Inferior parietal cortex (tissue), 1 donor: ENCODE results near the gene XXYLT1.

Experiments used
- DNase-seq: peaks from one replicate; pipeline ENCODE4 v3.0.0-alpha.2; 2016; ENCODE audit errors: extremely low spot score

XXYLT1 gene

DNA sequence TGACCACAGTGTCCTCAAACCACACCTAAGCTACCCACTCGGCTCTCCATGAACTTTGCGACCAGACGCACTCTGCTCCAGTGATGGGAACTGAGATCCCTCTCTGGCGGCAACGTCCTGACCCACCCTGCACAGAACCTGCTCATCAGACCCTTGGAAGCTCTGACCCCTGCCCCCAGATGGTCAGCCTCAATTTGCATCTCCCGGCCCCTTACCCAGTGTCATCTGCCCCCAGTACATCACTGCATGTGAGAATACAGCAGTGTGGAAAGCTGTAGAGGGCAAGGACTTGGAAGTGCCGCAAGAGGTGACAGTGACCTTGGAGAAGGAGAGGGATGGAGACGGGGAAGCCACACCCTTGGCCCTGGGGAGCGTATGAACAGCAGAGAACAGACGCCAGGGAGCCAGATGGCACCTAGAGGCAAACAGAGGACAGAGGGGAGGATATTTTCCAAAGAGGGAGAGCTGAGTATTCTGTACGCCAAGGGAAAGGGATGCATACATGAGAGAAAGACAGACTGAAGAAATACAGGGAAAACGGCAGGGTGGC lies 192.0 kb downstream of the XXYLT1 start:
- DNase-seq = no peak

DNA sequence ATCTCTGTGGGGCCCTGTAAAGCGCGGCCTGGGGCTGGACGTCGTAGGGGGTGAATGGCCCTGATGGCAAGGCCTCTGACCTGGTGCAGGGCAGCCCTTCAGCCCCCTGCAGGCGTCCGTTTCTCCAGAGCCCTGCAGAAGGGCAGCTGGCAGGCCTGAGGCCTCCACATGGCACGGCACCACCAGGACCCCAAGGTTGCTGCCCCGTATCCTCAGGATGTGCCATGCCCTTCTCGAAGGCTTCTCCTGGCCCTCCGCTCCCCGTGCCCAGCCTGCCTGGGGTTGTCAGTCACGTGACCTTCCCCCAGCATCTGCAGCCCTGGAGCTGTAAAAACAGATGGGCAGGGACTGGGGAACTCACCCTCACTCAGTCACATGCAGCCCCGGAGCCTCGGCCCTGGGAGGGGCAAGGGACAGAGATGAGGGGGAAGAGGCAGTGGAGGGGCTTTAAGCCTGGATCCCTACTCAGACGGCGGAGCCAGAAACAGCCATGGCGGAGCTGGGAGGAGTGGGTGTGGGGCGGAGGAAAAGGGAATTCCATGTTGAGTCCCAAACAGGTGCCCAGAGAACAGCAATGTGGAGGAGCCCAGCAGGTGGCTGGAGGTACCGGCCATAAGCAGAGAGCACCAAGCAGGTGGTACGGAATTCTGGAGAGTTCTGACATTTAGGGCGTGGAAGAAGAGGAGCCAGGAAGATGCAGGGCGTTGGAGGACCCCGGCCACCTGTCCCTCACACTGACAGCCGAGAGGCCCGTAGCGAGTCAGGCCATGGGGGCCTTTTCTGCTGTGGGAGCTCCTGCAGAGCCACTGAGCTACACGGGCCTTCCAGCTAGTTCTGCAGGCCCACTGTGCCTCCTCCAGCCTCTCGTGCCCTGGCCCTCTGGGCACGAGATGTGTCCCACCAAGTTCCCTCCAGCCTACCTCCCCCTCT lies 193.1 kb downstream of the XXYLT1 start:
- DNase-seq = no peak

DNA sequence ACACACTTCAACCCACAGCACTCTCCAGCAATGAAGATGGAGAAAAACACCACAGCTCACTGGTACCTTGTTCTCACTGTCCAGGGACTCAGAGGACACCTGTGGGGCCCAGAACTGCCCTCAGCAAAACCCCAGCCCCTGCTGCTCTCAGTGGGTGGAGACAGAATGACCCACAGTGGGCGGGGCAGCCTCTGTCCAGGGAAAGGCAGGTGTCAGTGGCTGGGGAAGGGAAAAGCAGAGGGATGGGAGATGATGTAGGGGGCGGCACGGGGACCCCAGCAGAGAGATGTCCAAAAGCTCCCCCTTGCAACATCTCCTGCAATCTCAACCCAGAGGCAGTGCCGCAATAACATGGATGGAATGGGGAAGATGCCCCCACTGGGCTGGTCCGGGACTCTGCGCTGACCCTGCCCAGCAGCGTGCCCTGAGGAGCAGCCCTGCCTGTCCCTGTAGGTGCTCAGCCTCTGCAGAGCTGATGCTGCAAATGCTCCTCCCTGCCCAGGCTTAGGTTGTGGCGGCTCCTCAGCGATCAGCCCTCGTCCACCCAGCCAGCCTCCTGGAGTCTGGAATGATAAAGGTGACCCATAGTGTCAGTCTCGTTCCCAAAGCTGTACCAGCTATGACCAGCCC lies 193.9 kb downstream of the XXYLT1 start:
- DNase-seq = no peak

DNA sequence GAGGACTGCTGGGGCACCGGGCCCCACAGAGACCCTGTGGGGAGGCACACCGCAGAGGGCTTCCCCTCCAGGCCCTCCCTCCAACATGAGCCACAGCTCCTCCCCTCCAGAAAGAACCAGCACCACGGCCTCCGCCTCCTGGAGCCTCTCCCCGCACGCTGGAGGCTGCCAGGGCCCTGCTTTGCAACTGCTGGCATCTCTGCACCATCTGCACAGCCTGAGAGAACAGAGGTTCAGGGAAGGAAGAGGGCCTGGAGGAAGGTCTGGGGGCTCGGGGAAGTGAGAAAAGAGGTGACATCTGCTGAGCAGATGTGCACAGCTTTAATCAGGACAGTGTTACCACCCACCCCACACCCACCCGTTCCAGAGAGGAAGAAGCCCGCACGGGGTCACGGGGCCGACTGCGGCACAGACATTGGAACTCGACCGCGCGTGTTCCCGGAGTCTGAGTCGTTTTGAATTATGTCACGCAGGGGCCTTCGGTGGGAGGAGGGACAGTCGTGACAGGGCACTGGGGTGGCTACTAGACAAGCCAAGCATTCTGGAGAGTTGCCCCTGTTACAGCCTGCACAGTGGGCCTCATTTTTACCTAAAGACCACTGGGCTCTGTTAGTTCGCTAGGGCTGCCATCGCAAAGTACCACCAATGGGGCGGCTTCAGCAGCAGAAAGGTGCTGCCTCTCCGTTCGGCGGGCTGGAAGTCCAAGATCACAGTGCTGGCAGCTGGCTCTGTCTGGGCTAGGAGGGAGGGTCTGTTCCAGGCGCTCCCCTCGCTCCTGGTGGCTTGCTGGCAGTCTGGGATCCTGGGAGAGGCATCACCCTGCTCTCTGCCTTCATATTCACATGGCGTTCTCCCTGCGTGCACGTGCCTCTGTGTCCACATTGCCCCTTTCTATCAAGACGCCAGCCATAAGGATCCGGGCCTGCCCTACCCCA lies 194.8 kb downstream of the XXYLT1 start:
- no peak for DNase-seq

DNA sequence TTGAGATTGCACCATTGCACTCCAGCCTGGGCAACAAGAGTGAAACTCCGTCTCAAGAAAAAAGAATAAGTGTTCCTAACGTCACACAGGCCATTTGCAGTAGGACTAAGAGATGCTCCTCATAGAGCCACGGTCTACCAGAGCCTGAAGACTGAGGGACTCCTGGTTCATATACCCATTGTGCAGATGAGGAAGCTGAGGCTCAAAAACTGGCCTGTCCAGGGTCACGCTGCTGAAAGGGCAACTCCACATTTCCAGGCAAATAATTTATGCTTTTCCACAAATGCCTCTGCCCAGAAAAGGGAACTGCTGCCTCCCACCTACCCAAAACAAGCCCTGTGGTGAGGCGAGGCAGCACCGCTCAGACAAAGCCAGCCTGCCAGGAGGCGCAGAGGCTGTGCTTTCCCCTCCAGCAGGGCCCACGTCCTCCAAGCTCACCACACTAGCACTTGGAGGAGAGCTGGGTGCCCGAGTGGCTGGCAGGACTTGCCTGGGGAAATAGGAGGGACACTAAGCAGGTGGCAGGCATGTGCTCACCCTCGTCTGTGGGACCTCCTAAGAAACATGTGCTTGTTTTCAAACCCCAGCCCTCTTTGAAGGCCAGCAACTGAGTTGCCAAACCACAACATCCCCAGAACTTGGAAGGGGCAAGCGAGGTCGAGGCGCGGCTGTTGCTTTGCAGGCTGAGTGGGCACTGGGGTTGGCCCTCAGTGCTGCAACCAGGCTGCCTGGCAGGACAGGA lies 195.6 kb downstream of the XXYLT1 start:
- DNase-seq = no peak

DNA sequence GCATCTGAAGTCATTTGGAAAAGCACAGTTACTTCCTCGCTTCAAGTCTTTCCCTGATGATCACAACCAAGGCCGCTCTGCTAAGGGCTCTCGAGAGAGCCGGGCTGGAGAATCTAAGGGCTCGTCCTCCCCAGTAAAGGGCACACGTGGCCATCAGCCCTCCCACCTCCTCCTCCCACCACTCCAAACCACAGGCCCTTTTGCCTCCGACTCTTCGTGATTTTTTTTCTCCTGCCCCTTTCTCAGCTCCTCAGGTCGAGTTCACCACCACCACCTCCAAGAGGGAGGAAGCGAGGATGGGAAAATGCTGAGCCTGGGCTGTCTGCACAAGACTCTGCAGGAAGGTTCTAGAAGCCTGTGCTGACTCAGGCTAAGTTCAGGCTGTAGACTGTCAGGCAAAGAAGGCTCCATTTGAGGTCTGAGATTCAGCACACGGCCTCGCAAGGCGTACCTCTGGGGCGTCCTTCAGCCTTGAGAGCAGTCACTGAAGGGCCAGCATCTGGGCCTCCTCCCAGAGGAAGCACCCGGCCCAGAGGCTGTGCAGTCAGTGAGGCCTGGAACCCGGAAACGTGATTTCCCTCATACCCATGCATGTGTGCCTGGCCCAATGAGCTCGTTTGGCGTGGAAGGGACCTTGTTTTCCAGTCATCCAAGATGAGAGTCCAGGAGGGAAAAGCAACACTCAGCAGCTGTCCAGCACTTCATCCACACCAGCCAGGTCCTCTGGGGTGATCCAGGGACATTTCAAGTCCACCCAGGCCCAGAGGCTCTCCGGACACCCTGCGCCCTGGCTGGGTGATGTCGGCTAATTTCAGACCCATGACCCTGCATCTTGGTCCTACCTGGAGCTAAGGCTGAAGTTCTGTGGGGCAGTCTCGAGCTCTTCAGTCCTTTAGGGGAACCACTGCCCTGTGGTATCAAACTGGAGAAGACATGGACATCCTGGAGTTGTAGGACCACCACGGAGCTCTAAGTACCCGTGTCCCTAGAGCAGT lies 196.8 kb downstream of the XXYLT1 start:
- DNase-seq = no peak

DNA sequence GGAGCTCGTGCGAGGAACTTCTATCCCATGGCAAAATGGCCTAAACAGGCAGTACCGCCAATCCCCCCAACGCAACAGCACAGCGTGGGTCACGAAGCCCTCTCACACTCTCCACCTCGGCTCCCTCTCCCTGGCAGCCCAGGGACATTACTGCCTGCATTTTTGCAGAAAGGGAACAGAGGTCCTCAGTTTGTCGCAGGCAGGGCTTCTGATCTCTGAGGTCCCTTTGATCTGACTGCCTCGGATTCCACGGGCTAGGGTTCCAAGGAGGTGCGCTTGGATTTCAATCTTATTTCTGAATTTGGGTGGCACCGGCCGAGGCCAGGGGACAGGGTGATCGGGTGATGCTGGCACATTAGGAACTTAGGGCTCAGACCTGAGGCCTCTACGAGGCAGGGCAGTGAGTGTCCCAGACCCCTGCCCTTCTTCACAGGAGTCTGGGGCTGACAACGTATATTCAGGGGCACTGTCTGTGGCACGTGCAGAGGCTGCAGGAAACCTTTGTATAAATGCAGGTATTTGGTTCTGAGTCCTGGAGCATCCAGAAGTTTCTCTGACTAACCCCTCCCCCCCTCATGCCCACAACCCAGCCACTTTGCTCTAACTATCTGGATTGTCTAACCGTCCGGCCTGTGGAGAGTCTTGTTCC lies 197.9 kb downstream of the XXYLT1 start:
- no peak for DNase-seq

DNA sequence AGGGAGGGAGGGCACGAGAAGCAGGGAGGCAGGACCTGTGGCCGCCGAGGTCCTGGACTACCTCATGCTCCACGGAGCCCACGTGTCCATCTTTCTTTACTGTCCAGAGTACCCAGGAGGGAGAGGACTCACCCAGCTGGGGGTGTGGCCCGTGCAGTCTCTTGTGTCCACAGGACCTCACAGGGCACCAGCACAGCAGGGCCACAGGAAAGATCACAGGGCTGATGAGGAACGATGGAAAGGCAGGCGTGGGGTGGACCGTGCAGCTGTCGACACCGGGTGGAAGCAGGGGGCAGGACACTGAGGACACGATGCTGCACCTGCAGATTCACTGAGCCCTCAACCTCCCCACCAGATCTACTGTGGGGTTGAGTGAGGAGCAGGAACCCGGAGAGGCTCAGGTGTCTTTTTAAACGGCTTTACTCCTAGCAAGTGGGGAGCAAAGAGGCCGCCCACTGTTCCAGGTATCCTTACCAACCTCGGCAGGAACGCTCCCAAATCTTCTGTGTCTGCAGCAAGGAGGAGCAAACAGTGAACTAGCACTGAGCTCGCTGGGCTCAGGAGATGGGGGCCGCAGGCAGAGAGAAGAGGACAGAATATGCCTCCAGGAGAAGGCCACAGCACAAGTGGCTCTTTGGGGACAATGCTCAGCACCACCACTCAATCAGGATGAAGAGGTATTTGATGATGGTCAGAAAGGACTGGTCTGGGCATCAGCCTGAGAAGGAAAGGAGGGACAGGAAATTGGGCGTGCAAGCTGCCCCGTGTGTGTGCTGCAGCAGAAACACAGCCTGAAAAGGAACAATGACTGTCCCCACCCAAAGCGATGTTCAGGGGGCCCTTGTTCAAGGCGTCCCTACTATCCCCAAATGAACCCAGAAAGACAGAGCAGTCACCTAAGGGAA lies 198.8 kb downstream of the XXYLT1 start:
- DNase-seq = no peak

DNA sequence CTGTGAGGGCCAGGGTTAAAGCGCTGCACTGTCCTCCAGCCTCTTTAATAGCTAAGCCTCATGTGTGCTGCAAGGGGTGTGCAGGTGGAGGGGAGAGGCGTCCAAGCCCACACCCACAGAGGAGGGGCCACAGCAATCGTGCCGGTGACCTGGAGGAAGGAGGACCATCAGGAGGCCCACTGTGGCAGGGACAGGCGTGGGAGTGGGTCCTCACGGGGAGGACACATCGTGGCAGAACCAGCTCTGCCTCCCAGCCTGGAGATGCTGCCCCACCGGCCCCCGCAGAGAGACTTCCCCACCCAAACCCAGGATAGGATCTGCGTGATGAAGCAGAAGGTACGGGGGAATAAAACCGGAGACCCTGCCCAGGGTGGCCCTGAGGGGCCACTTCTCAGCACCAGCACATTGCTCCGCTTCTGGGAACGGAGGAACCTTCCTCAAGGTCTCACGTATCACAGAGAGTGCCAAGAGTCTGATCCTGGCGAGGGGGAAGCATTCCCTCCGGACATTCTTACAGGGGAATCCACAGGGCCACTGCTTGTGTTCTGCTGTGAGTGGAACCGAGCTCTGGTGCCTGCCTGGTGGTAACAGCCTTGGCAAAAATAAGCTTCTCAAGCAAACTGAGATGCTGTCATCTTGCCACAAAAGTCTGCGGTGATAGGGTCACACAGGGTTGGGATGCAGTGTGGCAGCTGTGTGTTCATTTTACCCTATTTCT lies 199.8 kb downstream of the XXYLT1 start:
- DNase-seq = no peak

DNA sequence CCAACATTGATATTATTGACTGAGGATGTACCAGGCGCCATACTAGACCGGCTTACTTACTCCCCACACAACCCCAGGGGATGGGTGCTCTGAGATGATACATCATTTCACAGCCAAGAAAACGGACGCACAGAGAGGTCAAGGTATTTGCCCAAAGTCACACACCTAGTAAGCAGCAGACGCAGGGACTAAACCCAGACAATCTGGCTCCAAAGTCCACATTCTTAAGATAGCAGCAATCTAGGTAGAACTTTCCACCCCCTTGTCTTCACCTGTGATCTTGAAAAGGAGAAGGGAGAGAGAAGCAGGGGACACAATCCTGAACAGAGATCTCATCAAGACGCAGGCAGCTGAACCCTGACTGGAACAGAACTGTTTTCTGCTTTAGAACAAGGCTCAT lies 200.6 kb downstream of the XXYLT1 start:
- DNase-seq = no peak

DNA sequence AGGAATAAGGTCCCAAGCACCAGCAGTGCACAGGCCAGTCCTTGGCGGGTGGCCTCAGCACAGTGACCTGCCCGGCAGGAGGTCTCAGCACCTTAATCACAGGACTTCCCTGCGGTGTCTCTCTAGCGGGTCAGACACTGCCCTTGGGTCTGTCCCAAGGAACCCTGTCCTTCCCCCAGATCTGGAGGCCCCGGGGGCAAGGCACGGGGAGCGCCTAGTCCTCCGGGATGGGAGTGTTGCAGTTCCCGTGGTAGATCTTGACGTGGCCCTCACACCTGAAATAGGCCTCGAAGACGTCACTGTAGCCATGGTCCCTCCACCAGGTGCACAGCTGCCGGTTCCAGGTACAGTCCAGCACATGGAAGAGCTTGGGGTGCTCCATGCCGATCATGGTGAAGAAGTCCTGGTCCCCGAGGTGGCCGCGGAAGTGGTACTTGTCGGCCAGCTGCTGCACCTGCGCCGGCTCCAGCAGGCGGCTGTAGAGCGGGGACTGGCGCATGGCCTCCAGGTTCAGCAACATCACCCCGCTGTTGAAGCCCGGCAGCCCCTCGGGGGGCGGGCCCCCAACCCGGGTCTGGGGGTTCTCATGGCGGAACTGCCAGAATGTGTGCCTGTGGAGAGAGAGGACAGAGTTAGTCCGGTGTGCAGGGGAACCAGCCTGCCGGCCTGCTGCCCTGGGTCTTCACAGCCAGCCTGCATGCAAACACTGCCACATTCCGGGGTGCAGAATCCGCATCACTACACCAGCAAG lies 201.3 kb downstream of the XXYLT1 start:
- DNase-seq = no peak

DNA sequence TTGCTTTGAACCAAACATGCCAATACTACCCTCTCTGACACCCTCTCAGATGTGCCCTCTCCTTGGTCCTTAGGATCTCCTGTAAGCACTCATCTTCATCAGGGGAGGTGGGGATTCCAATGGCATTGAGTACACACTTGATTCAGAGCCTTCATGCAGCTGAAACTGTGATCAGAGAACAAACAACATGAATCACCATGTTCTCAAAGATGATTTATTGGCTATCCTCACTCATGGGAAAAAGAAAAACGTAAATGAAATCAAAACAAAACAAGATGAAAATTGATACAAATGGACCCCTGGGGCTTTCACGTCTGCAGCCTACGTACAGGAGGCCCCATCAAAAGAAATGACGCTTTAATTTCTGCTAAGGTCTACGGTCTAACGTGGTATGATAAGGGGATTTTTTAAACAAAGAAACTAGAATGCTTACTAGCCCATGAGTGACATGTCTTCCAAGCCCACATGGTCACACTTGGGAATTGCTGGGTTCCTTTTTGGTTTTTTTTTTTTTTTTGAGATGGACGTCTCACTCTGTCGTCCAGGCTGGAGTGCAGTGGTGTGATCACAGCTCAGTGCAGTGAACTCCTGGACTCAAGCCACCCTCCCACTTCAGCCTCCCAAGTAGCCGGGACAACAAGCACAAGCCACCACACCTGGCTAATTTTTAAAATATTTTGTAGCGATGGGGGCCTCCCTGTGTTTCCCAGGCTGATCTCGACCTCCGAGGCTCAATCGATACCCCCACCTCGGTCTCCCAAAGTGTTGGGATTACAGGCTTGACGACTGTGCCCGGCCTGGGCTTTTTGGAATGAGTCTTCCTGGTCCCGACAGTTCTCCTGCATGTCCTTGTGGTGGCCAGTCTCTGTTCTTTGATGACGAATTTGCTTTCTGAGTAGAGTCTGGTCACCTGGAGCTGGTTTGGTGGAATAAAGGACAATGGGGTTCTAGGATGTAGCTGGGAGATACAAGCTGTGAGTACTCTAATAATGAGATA lies 202.6 kb downstream of the XXYLT1 start:
- no peak for DNase-seq

DNA sequence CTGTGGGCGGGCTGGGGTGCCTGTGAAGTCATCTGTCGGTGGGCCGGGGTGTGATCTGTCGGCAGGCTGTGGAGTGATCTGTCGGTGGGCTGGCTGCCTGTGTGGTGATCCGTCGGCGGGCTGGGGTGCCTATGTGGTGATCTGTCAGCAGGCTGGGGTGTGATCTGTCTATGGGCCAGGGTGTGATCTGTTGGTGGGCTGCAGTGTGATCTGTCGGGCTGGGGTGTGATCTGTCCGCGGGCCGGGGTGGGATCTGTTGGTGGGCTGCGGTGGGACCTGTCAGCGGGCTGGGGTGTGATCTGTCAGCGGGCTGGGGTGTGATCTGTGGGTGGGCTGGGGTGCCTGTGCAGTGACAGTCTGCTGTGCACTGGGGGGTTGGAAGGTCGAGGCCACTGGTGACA lies 204.5 kb downstream of the XXYLT1 start:
- DNase-seq = no peak

DNA sequence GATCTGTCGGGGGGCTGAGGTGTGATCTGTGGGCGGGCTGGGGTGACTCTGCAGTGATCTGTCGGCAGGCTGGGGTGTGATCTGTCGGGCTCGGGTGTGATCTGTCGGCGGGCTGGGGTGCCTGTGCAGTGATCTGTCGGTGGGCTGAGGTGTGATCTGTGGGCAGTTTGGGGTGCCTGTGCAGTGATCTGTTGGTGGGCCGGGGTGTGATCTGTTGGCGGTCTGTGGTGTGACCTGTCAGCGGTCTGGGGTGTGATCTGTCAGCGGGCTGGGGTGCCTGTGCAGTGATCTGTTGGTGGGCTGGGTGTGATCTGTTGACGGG lies 205.1 kb downstream of the XXYLT1 start:
- DNase-seq = no peak

DNA sequence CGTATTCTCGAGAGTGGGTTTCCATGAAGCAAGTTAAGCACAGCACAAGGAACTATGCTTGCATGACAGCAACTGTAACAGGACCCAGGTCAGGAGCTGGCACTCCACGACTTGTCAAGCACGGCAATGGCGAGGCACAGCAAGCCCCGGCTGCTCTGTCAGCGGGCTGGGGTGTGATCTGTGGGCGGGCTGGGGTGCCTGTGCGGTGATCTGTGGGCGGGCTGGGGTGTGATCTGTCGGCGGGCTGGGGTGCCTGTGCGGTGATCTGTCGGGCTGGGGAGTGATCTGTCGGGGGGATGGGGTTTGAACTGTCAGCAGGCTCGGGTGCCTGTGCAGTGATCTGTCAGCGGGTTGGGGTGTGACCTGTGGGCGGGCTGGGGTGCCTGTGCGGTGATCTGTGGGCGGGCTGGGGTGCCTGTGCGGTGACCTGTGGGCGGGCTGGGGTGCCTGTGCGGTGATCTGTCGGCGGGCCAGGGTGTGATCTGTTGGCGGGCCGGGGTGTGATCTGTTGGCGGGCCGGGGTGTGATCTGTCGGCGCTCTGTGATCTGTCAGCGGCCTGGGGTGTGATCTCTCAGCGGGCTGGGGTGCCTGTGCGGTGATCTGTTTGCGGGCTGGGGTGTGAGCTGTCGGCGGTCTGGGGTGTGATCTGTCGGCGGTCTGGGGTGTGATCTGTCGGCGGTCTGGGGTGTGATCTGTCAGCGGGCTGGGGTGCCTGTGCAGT lies 205.7 kb downstream of the XXYLT1 start:
- DNase-seq = no peak
